ENCODE measurements around the gene ADAMTS19. TPM values are rescaled to one million over a fixed set of nuclear protein-coding genes. Genes with fewer than 3 reads are reported as not detected.
"Not testable (repeated sequence)": the region's sequence is repeated elsewhere in the genome, so short reads cannot be mapped to it uniquely, and the experiment has no call there.

The ADAMTS19 gene
- total RNA-seq, 1 donor from 2014 or later: 14.8 TPM

GRCh38 chr5:129630101-129630500 lies 170.0 kb downstream of the ADAMTS19 start:
- TF ChIP-seq CTCF (IDR thresholded peaks at IDR 0.05; ENCODE audit: unreplicated experiment): no peak
- H3K4me1 Mint-ChIP-seq: no peaks in the 10 kb centered on the region
- H3K27me3 Mint-ChIP-seq (ENCODE audit: low read depth): no peaks in the 10 kb centered on the region
- no peak overlapping the region for H3K4me3 Mint-ChIP-seq
- peaks cover 36% of the 10 kb centered on the region for H3K9me3 Mint-ChIP-seq
- H3K36me3 Mint-ChIP-seq: peaks cover 10% of the 10 kb centered on the region
- no peak for DNase-seq (ENCODE audit: low spot score in 2 of 2, unreplicated experiment in 2 of 2)
- no peak overlapping the region for H3K27ac Mint-ChIP-seq

GRCh38 chr5:129631961-129632360 lies 171.9 kb downstream of the ADAMTS19 start:
- Mint-ChIP-seq H3K27me3 (ENCODE audit: low read depth) (no peaks in the 10 kb centered on the region), H3K4me1 (no peaks in the 10 kb centered on the region), H3K4me3 (no peak overlapping the region), H3K9me3 (peaks cover 37% of the 10 kb centered on the region), H3K27ac (no peak overlapping the region), H3K36me3 (peaks cover 10% of the 10 kb centered on the region)
- no peak for TF ChIP-seq CTCF (IDR thresholded peaks at IDR 0.05; ENCODE audit: unreplicated experiment)
- DNase-seq (ENCODE audit: low spot score in 2 of 2, unreplicated experiment in 2 of 2): no peak

- not testable (repeated sequence) for H3K27ac Mint-ChIP-seq; H3K4me1 Mint-ChIP-seq; H3K27me3 Mint-ChIP-seq (ENCODE audit: low read depth); H3K4me3 Mint-ChIP-seq; DNase-seq (ENCODE audit: low spot score in 2 of 2, unreplicated experiment in 2 of 2)
- peaks cover 26% of the 10 kb centered on the region for H3K9me3 Mint-ChIP-seq
- H3K36me3 Mint-ChIP-seq: peaks cover 10% of the 10 kb centered on the region
Observed at GRCh38 chr5:129637501-129637900, 177.4 kb downstream of the ADAMTS19 start.

GRCh38 chr5:129639331-129639730 lies 179.2 kb downstream of the ADAMTS19 start:
- Mint-ChIP-seq H3K36me3 (no peaks in the 10 kb centered on the region), H3K27ac (no peak overlapping the region), H3K4me1 (peaks cover 4% of the 10 kb centered on the region), H3K27me3 (ENCODE audit: low read depth) (no peaks in the 10 kb centered on the region), H3K4me3 (no peak overlapping the region), H3K9me3 (peaks cover 11% of the 10 kb centered on the region)
- TF ChIP-seq CTCF (IDR thresholded peaks at IDR 0.05; ENCODE audit: unreplicated experiment): no peak
- DNase-seq (ENCODE audit: low spot score in 2 of 2, unreplicated experiment in 2 of 2): no peak

GRCh38 chr5:129652349-129653056 lies 192.4 kb downstream of the ADAMTS19 start:
- Mint-ChIP-seq H3K36me3 (peaks cover 4% of the 10 kb centered on the region), H3K4me1 (peaks cover 19% of the 10 kb centered on the region), H3K27me3 (ENCODE audit: low read depth) (no peaks in the 10 kb centered on the region), H3K4me3 (no peak overlapping the region), H3K9me3 (peaks cover 3% of the 10 kb centered on the region), H3K27ac (peak overlapping the region; percentile 24)
- DNase-seq (ENCODE audit: low spot score in 2 of 2, unreplicated experiment in 2 of 2): no peak
- no peak for TF ChIP-seq CTCF (IDR thresholded peaks at IDR 0.05; ENCODE audit: unreplicated experiment)

- TF ChIP-seq CTCF (IDR thresholded peaks at IDR 0.05; ENCODE audit: unreplicated experiment): no peak
- Mint-ChIP-seq H3K9me3 (peaks cover 3% of the 10 kb centered on the region), H3K4me1 (peaks cover 19% of the 10 kb centered on the region), H3K27ac (no peak overlapping the region), H3K27me3 (ENCODE audit: low read depth) (no peaks in the 10 kb centered on the region), H3K4me3 (no peak overlapping the region), H3K36me3 (peaks cover 4% of the 10 kb centered on the region)
- DNase-seq (ENCODE audit: low spot score in 2 of 2, unreplicated experiment in 2 of 2): no peak
Observed at GRCh38 chr5:129653057-129653375, 192.9 kb downstream of the ADAMTS19 start.
